HG03108 (cell line): Measurements from ENCODE around the gene GPR135.

ENCODE experiments used
- ATAC-seq: cut with Tn5 transposase; IDR thresholded peaks from one replicate; pipeline ENCODE4 v1.9.1; 2021; ENCODE audit warnings: moderate library complexity; ENCODE audit not compliant: unreplicated experiment

The GPR135 gene

DNA sequence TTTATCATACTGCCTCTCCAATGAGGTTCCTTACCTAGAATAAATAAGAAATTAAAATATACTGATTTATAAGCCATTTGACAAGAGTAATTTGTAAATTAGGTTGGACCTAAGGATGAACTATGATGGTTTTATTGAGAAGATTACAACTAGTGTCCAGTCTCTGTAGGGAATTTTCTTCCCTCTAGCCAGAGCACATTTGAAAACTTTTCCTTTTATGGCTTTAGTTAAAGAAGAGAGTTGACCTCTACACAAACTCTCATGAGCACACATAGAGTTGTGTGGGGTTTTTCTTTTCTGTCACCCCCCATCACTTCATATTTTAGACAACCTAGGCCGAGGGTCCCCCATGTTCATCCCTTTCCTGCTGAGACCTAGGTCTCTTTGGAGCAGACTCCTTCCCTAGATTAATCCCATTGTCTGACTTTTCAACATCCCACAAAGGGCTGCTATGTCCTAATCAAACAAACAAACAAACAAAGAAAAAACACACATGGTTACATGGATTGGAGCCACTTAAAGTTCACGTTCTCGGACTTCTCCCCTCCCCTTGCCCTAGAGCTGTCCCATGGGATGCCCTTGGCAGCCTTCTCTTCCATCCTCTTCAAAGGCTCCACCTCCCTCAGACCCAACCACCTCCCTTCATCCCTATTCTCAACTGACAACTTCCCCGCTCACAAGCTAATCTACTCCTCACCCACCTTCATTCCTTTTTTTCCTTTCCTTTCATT, 40.7 kb downstream of the GPR135 start:
- no peak for ATAC-seq

DNA sequence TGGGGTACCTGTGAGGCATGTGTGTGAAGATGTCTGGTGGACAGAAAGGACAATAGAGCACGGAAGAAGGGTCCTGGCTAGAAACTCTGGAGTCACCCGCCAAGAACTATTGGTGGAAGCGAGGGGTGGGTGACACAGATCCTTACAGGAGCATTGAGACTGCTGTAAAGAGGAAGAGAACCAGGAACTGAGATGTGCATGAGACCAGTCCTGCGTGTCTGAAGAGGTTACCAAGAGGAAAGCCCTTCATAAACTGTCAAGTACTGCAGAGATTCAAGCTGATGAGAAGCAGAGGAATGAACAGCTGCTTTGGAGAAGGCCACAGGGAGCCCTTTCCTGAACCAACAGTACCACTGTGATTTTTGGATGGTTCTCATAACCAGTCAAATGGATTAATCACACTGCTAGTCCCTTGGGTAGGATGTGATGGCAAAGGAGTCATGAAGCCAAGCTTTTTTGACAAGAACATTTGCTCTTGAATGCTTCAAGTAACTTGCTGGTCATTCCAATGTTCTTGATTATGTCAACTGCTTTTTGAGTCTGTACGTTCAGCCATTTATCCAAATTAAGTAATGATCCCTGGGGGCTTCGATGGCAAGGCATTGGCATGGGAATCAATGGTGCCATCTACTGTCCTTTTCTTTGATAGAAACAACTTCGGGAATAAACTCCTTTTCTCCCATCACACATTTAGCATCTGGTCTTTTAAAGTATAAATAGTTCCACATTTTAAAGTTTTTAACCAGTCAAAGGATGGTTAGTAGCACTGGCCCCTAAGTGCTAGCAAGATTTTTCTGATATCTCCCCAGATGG, 42.9 kb downstream of the GPR135 start:
- ATAC-seq: no peak

- no peak for ATAC-seq
These were observed 45.9 kb downstream of the GPR135 start for GRCh38 chr14:59419303-59419702.

DNA sequence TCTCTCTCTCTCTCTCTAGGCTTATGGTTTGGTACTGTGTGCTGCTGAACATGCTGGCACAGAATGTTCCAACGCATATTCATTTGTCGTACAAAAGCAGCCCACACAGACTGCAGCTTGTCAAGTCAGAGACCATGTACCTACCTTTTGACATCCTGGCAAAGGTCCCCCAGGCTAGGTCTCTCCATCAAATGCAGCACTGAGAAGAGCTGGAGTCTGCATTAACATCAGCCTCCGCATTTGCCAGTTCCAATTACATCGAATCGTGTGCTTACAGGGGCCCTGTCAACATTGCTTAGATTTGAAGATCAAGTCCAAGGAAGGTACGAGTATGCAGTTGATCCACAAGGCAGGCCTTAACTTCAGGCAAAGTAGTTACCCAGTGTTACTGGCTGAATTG, 47.9 kb downstream of the GPR135 start:
- no peak for ATAC-seq

DNA sequence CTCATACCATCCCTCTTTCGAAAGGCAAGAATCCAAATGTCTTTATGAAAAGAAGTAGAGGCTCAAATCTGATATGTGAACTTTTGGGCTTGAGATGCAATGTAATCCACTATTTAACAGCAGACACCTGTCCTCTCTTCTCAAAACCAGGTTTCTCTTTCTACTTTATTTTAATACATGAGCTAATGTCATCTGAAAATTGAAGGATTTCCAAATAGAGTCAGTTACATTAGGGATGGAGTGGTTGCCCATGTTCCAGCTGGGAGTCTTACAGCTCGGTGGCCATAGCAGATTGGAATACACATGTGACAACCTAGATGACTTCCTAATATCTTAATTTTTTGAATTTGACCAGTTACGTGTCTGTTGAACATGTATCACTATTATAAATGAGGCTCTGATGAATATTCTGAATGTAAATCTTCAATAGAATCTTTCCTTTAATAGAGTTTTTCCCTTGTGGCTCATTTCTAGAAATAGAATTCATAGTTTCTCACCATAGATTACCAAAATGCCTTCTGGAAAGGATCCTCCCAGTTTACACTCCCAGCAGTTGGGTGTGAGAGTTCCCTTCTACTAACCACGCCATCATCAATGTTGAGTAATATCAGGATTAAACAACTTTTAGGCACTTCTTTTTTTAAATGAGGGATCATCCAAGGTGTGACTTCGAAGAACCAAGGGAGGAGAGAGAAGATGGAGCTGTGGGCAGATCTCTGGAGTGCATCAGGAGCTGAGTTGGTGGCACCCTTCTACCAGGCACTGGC, 49.2 kb downstream of the GPR135 start:
- no peak for ATAC-seq
